ENCODE measurements around the gene TOX4.

DNA sequence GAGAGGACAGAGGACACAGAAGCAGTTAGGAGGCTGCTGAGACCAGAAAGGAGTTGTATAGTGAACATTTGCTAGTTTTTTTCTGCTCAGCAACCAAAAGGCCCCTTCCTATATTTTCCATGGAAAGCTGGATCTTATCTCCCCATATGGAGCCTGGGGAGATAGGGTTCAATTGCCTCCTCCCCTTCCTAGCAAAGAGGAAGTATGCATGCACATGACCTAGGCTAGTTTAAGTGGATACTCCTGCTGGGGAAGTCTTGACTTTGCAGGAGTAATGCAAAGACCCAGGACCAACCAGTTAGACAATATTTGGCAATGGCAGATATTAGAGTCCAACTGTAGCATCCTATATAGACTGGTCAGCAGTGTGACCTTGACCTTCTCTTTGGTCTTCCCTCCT, 36.1 kb upstream of the TOX4 start:
- TF ChIP-seq, protein P1, sequence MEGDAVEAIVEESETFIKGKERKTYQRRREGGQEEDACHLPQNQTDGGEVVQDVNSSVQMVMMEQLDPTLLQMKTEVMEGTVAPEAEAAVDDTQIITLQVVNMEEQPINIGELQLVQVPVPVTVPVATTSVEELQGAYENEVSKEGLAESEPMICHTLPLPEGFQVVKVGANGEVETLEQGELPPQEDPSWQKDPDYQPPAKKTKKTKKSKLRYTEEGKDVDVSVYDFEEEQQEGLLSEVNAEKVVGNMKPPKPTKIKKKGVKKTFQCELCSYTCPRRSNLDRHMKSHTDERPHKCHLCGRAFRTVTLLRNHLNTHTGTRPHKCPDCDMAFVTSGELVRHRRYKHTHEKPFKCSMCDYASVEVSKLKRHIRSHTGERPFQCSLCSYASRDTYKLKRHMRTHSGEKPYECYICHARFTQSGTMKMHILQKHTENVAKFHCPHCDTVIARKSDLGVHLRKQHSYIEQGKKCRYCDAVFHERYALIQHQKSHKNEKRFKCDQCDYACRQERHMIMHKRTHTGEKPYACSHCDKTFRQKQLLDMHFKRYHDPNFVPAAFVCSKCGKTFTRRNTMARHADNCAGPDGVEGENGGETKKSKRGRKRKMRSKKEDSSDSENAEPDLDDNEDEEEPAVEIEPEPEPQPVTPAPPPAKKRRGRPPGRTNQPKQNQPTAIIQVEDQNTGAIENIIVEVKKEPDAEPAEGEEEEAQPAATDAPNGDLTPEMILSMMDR (conservative IDR thresholded peaks at IDR 0.05), result no peak
- no peak for TF ChIP-seq ZFX (IDR thresholded peaks at IDR 0.05)

Measured in C4-2B (cell line).